Esophagus muscularis mucosa (tissue), 4 donors: Measurements from ENCODE around the gene TUSC2. TPM values are rescaled to one million over a fixed set of nuclear protein-coding genes. Genes with fewer than 3 reads are reported as not detected.

Experiments used
- DNase-seq: peaks from one replicate; pipeline ENCODE4 v3.0.0-alpha.2; 2017; ENCODE audit errors: extremely low spot score
- H3K27ac ChIP-seq, 4 donors: fragments of 200-600 bp; sonication (generic); replicated peaks in 1 of 4; 1 replicate in 3 of 4; 2 replicates in 1 of 4; pipeline ENCODE4 v1.5.1; 2016 to 2019; ENCODE audit warnings: mild to moderate bottlenecking in 1 of 4
- H3K27me3 ChIP-seq, 4 donors: fragments of 200-600 bp; sonication (generic); one replicate each; pipeline versions ENCODE4 v1.5.1 to v1.6.0; 2016 to 2019
- H3K36me3 ChIP-seq, 4 donors: fragments of 200-600 bp; sonication (generic); one replicate each; pipeline ENCODE4 v1.5.1; 2016 to 2019
- H3K4me1 ChIP-seq, 4 donors: fragments of 200-600 bp; sonication (generic); one replicate each; pipeline ENCODE4 v1.5.1; 2016 to 2019
- H3K4me3 ChIP-seq, 4 donors: fragments of 200-600 bp; sonication (generic); 1 replicate in 2 of 4; 2 replicates in 2 of 4; pipeline ENCODE4 v1.5.1; 2016 to 2019; ENCODE audit warnings: mild to moderate bottlenecking in 4 of 4, moderate library complexity in 1 of 4
- H3K9me3 ChIP-seq, 4 donors: fragments of 200-600 bp; sonication (generic); 1 replicate in 3 of 4; 2 replicates in 1 of 4; pipeline ENCODE4 v1.5.1; 2016 to 2019
- EP300 ChIP-seq: sonication (generic); formaldehyde crosslinking; IDR thresholded peaks from one replicate; pipeline ENCODE4 v1.6.1; 2017; ENCODE audit warnings: antibody characterized with exemption
- POLR2A ChIP-seq: fragments of 450-650 bp; IDR thresholded peaks from one replicate; pipeline ENCODE4 v1.6.1; 2017; ENCODE audit warnings: antibody characterized with exemption, moderate library complexity, mild to moderate bottlenecking, low read depth
- POLR2AphosphoS5 ChIP-seq, 2 donors: sonication (generic); formaldehyde crosslinking; IDR thresholded peaks; one replicate each; pipeline ENCODE4 v1.6.1; 2017; ENCODE audit warnings: antibody characterized with exemption in 2 of 2
- WGBS: methylation state at CpG from one replicate; pipeline ENCODE4 v1.1.5; 2018; 5-methylcytosine and 5-hydroxymethylcytosine counted together
- intact Hi-C: fragments of 100-400 bp; cut with DNase I; formaldehyde crosslinking; loops from one replicate; pipeline ENCODE4 v1.15.1; 2023
- total RNA-seq, 4 donors: library from RNA; depleted of rRNA; stranded (reverse); fragments of >200 nt; gene quantifications; one replicate each; pipeline versions ENCODE4 v1.1.0 to v1.2.1, GENCODE V29; 2016
- TF ChIP-seq, protein P1 (sequence below), 3 experiments: fragments of 200-600 bp in 2 of 3; fragments of 450-650 bp in 1 of 3; sonication (generic) in 2 of 3; IDR thresholded peaks; one replicate each; pipeline ENCODE4 v1.5.1; 2017 to 2019; ENCODE audit warnings: antibody characterized with exemption in 3 of 3, mild to moderate bottlenecking in 2 of 3, moderate library complexity in 1 of 3

TUSC2 gene
- total RNA-seq, 4 donors from 2014 or later: 18.7 to 40.6 (median 37.5) TPM

DNA sequence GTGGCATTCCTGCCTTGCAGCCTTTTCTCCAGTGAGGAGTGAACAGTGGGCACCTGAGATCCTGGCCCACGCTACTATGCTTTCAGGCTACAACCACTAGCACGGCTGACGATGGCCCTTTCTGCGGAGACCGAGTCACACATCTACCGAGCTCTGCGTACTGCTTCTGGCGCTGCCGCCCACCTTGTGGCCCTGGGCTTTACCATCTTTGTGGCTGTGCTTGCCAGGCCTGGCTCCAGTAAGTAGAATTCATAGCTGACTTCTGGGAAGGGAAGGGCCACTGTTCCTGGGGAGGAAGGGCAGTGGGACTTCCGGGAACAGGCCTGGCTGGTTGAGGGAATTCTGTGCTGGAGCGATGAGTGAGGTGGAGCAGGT, 23.3 kb upstream of the TUSC2 start:
- H3K9me3 ChIP-seq: no peaks in the 10 kb centered on the region
- H3K4me1 ChIP-seq: peaks cover 46 to 74% (median 56%) of the 10 kb centered on the region in 4 donors
- intact Hi-C loops: no loop called here
- 53% methylated on average over 11 of the region's 11 CpGs for WGBS
- H3K27me3 ChIP-seq: no peaks in the 10 kb centered on the region
- no peak for DNase-seq
- H3K36me3 ChIP-seq: peaks cover 14 to 57% (median 48%) of the 10 kb centered on the region in 4 donors
- no peak for TF ChIP-seq POLR2AphosphoS5 (IDR thresholded peaks at IDR 0.05)
- no peak for TF ChIP-seq POLR2A
- TF ChIP-seq, protein P1, sequence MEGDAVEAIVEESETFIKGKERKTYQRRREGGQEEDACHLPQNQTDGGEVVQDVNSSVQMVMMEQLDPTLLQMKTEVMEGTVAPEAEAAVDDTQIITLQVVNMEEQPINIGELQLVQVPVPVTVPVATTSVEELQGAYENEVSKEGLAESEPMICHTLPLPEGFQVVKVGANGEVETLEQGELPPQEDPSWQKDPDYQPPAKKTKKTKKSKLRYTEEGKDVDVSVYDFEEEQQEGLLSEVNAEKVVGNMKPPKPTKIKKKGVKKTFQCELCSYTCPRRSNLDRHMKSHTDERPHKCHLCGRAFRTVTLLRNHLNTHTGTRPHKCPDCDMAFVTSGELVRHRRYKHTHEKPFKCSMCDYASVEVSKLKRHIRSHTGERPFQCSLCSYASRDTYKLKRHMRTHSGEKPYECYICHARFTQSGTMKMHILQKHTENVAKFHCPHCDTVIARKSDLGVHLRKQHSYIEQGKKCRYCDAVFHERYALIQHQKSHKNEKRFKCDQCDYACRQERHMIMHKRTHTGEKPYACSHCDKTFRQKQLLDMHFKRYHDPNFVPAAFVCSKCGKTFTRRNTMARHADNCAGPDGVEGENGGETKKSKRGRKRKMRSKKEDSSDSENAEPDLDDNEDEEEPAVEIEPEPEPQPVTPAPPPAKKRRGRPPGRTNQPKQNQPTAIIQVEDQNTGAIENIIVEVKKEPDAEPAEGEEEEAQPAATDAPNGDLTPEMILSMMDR (IDR thresholded peaks at IDR 0.05): no peak
- no peak for TF ChIP-seq EP300
- H3K27ac ChIP-seq: peak overlapping the region; percentile 87 to 96 (median 91)
- H3K4me3 ChIP-seq: peak overlapping the region; percentile 71 to 97 (median 74)

DNA sequence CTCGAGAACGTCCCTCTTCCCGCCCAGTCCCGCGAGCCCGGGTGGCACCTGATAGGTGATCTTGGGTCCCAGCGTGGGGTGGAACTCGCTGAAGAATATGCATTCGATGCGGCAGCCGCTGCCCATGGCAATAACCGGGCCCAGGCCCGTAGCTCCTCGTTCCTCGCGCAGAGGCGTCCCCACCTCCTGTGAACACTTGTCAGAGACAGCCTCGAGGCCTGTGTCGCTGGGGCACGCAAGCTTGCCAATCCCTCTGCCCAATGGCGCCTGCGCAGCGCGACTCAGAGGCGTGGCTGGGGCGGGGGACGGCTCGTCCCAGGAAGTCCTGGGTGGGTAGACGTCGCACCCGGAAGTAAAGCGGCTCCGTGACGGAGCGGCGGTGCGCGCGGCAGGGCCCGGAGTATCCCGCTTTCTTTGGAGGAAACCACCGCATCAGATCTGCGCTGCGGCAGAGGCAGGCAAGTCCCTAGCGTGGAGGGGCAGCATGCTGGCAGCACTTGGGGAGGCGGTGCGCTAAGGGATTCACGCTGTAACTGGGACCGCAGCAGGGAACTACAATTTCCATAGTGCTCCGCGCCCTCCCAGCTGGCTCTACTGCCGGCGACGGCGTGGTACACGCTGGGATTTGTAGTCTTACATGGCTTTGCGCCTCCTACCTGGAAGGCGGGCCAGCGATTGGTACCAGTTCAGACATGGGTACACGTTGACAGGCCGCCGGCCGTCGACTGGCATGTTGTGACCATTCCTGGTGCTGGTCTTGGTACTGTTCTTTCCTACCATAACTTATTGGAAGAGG, 22.7 kb upstream of the TUSC2 start, which contains the start of the genes CYB561D2 and NPRL2:
Gene CYB561D2, plus strand, starts transcription at position 336 of the 796 bp plus-strand sequence. CDS start 572 bp downstream, outside the sequence.
Gene NPRL2, minus strand, starts transcription at position 249 of the 796 bp plus-strand sequence. Its CDS starts 123 bp downstream, at position 126.
- H3K27me3 ChIP-seq: no peaks in the 10 kb centered on the region
- intact Hi-C loops: no loop called here
- no CpG with 5 or more reads among the region's 64 CpGs for WGBS
- no peaks in the 10 kb centered on the region for H3K9me3 ChIP-seq
- peak; percentile 98 for DNase-seq
- peak within 1 kb of the TSS; percentile 71 to 97 (median 74) for H3K4me3 ChIP-seq
- peaks cover 41 to 74% (median 55%) of the 10 kb centered on the region in 4 donors for H3K4me1 ChIP-seq
- H3K36me3 ChIP-seq: peaks cover 14 to 52% (median 44%) of the 10 kb centered on the region in 4 donors
- peak within 1 kb of the TSS; percentile 87 to 96 (median 91) for H3K27ac ChIP-seq
- TF ChIP-seq POLR2A (peak; percentile 32), POLR2AphosphoS5 (IDR thresholded peaks at IDR 0.05) (peak; percentile 94), EP300 (no peak)
- TF ChIP-seq, protein P1 (IDR thresholded peaks at IDR 0.05): peak in 2 of 3 experiments; percentile 2 to 10

DNA sequence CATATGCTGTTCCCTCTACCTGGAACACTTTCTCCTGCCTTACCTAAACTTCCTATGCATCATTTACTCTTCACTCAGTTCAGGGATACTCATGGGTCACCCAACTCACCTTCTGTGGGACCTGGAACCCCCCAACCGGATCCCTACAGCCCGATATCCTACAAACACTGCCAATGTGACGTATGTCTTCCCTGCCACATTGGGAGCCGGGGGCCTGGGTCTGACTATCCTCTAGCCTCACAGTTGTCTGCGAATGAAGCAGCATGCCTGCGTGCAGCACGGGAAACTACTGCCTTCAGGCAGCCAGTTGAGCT, 22.1 kb upstream of the TUSC2 start:
- TF ChIP-seq, protein P1 (IDR thresholded peaks at IDR 0.05): no peak
- TF ChIP-seq POLR2AphosphoS5 (IDR thresholded peaks at IDR 0.05): no peak
- TF ChIP-seq EP300: no peak
- TF ChIP-seq POLR2A: no peak
- H3K27me3 ChIP-seq: peaks cover 0 to 3% (median 0%) of the 10 kb centered on the region in 4 donors
- no peaks in the 10 kb centered on the region for H3K9me3 ChIP-seq
- WGBS: 13% methylated on average over 4 of the region's 7 CpGs
- intact Hi-C loops: no loop called here
- H3K27ac ChIP-seq: peak overlapping the region; percentile 87 to 96 (median 91)
- DNase-seq: no peak
- peaks cover 14 to 46% (median 39%) of the 10 kb centered on the region in 4 donors for H3K36me3 ChIP-seq
- peak overlapping the region; percentile 71 to 97 (median 74) for H3K4me3 ChIP-seq
- peaks cover 43 to 74% (median 55%) of the 10 kb centered on the region in 4 donors for H3K4me1 ChIP-seq

DNA sequence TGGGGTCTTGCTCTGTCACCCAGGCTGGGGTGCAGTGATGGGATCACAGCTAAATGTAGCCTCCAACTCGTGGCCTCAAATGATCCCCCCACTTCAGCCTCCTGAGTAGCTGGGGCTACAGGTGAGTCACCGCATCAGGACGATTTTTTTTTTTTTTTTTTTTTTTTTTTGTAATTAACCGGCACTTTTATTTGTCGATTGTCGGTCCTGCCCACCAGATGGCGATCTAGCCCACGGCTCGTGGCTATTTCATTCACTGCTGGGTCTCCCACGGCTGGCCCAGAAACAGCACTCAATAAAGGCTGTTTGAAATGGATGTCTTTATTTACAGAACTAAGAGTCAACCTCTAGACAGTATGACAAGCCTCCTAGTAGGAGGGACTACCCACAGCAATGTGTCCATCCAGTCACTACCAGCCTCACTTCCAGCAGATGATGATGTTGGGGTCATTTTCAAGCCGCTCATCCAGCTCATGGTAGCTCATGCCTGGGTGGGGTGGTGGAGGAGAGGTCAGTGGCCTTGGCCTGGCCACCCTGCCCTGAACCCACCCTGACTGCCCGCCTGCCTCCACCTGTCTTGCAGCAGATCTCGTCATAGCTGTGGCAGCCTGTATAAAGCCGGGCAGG, 19.3 kb upstream of the TUSC2 start:
- H3K4me3 ChIP-seq: no peak overlapping the region
- peaks cover 0 to 20% (median 13%) of the 10 kb centered on the region in 4 donors for H3K36me3 ChIP-seq
- TF ChIP-seq POLR2A: no peak
- TF ChIP-seq, protein P1 (IDR thresholded peaks at IDR 0.05): peak; percentile 50 to 54 (median 52)
- intact Hi-C loops: loop anchor here (2.0 kb wide), 1 partner anchor 196 kb away; no protein-coding TSS in a partner anchor
- H3K9me3 ChIP-seq: no peaks in the 10 kb centered on the region
- H3K4me1 ChIP-seq: peaks cover 42 to 57% (median 55%) of the 10 kb centered on the region in 4 donors
- H3K27ac ChIP-seq: peak overlapping the region in 1 of 4 donors; percentile 60
- H3K27me3 ChIP-seq: peaks cover 0 to 3% (median 0%) of the 10 kb centered on the region in 4 donors
- 23% methylated on average over 13 of the region's 14 CpGs for WGBS
- DNase-seq: no peak
